KMS-11 (cell line): ENCODE measurements around the gene TAF1B.

ENCODE experiments used
- H2AFZ ChIP-seq: fragments of 200-600 bp; sonication (generic); 2 replicates; pipeline ENCODE4 v1.6.1; 2016; ENCODE audit warnings: antibody characterized with exemption, mixed run types, low read depth
- H3K27ac ChIP-seq: fragments of 200-600 bp; sonication (generic); 2 replicates; pipeline ENCODE4 v1.6.1; 2016; ENCODE audit warnings: mild to moderate bottlenecking, mixed run types
- H3K27me3 ChIP-seq: fragments of 200-600 bp; sonication (generic); 2 replicates; pipeline ENCODE4 v1.6.1; 2017; ENCODE audit warnings: mild to moderate bottlenecking, low read depth, mixed run types, moderate library complexity; ENCODE audit not compliant: insufficient read depth
- H3K36me3 ChIP-seq: fragments of 200-600 bp; sonication (generic); 2 replicates; pipeline ENCODE4 v1.6.1; 2017; ENCODE audit warnings: mild to moderate bottlenecking, mixed run types; ENCODE audit not compliant: insufficient read depth
- H3K4me1 ChIP-seq: fragments of 200-600 bp; sonication (generic); 2 replicates; pipeline ENCODE4 v1.6.1; 2016; ENCODE audit warnings: mild to moderate bottlenecking, low read depth, mixed run types; ENCODE audit not compliant: poor library complexity, severe bottlenecking
- H3K4me2 ChIP-seq: fragments of 200-600 bp; sonication (generic); 2 replicates; pipeline ENCODE4 v1.7.0; 2016; ENCODE audit warnings: mild to moderate bottlenecking, mixed run types
- H3K4me3 ChIP-seq: fragments of 200-600 bp; sonication (generic); IDR thresholded peaks from 2 replicates; pipeline ENCODE4 v1.6.1; 2017; ENCODE audit warnings: low read depth, low read length, mixed read lengths; ENCODE audit not compliant: insufficient read depth
- H3K79me2 ChIP-seq: fragments of 200-600 bp; sonication (generic); 2 replicates; pipeline ENCODE4 v1.6.1; 2016; ENCODE audit warnings: low read depth, mixed run types; ENCODE audit not compliant: insufficient read depth
- H3K9ac ChIP-seq: fragments of 200-600 bp; sonication (generic); 2 replicates; pipeline ENCODE4 v1.6.1; 2016; ENCODE audit warnings: mild to moderate bottlenecking, mixed run types
- H4K20me1 ChIP-seq: fragments of 200-600 bp; sonication (generic); 2 replicates; pipeline ENCODE4 v1.6.1; 2016; ENCODE audit warnings: mild to moderate bottlenecking, mixed run types; ENCODE audit not compliant: insufficient read depth
- TF ChIP-seq, protein P1 (sequence below): fragments of 200-600 bp; sonication (generic); conservative IDR thresholded peaks from 2 replicates; pipeline ENCODE4 v1.6.1; 2017; ENCODE audit warnings: low read depth, mild to moderate bottlenecking, antibody characterized with exemption, low read length, moderate library complexity, mixed read lengths

Gene TAF1B

DNA sequence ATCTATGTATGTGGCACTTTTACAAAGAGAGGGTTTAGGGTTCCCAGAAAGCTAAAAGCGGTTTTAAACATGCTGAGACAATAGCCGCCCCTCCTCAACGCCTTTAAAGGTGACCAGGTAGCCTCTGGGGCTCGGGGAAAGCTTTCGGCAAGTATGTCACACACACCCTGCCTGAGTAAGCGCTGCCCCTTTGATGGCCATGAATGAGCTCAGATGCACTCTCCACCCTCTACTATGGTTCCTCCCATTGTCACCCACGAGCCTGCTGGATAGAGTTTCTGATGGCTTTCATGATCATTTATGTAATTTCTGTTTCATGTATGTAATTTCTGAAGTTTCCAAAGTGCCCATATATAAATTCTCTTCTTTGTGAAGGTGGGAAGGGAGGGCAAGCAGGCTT is 64.1 kb downstream of the TAF1B start:
- Histone ChIP-seq H3K4me2 (no peak overlapping the region), H3K27ac (no peak overlapping the region), H3K27me3 (no peaks in the 10 kb centered on the region), H3K79me2 (no peaks in the 10 kb centered on the region), H3K4me3 (no peak overlapping the region), H3K36me3 (no peaks in the 10 kb centered on the region), H4K20me1 (no peaks in the 10 kb centered on the region), H2AFZ (no peak overlapping the region), H3K4me1 (no peaks in the 10 kb centered on the region), H3K9ac (no peak overlapping the region)
- TF ChIP-seq, protein P1, sequence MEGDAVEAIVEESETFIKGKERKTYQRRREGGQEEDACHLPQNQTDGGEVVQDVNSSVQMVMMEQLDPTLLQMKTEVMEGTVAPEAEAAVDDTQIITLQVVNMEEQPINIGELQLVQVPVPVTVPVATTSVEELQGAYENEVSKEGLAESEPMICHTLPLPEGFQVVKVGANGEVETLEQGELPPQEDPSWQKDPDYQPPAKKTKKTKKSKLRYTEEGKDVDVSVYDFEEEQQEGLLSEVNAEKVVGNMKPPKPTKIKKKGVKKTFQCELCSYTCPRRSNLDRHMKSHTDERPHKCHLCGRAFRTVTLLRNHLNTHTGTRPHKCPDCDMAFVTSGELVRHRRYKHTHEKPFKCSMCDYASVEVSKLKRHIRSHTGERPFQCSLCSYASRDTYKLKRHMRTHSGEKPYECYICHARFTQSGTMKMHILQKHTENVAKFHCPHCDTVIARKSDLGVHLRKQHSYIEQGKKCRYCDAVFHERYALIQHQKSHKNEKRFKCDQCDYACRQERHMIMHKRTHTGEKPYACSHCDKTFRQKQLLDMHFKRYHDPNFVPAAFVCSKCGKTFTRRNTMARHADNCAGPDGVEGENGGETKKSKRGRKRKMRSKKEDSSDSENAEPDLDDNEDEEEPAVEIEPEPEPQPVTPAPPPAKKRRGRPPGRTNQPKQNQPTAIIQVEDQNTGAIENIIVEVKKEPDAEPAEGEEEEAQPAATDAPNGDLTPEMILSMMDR, result no peak

DNA sequence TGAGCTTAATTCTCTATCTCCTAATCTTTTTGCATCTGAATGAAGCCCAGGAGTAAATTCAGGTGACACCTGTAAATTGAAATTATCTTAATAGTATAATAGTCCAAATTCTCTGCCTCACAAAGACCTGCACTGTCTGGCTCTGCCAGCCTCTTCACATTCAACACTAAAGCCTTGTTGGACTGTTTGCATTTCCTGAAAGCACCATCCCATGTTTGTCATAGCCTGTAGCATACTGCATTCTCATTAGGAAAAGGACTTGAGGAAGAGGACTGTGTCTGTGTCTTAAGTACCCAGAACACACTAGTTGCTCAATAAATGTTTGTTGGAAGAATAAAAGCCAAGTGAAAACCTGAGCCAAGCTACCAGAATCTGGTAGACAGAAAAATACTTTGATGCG is 65.4 kb downstream of the TAF1B start:
- Histone ChIP-seq H3K36me3 (no peaks in the 10 kb centered on the region), H3K79me2 (no peaks in the 10 kb centered on the region), H3K4me1 (peaks cover 6% of the 10 kb centered on the region), H2AFZ (no peak overlapping the region), H3K9ac (no peak overlapping the region), H3K27ac (no peak overlapping the region), H3K4me3 (no peak overlapping the region), H4K20me1 (no peaks in the 10 kb centered on the region), H3K27me3 (no peaks in the 10 kb centered on the region), H3K4me2 (no peak overlapping the region)
- TF ChIP-seq, protein P1, result no peak

DNA sequence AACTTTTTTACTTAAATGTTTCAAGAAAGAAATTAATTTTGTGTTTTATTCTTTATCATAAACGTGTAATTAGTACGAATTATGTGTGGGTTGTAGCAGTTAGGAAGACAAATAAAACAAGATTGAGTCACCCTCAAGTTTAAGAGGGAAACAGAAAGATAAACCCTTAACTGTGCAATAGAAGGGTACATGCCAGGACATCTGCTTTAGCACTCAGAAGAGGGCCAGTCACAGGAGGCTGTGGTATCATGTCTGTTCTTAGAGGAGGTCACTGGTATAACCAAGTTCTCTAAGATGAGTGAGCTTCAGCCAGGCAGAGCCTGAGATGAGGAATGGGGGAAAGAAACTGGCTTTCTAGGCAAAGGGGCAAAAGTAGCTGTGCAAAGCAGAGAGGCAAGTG is 65.8 kb downstream of the TAF1B start:
- H3K27me3 ChIP-seq, result no peaks in the 10 kb centered on the region
- no peaks in the 10 kb centered on the region for H3K79me2 ChIP-seq
- peaks cover 10% of the 10 kb centered on the region for H3K4me1 ChIP-seq
- no peak overlapping the region for H2AFZ ChIP-seq
- no peak overlapping the region for H3K4me2 ChIP-seq
- no peaks in the 10 kb centered on the region for H4K20me1 ChIP-seq
- no peak overlapping the region for H3K4me3 ChIP-seq
- H3K36me3 ChIP-seq, result no peaks in the 10 kb centered on the region
- no peak overlapping the region for H3K27ac ChIP-seq
- TF ChIP-seq, protein P1, result no peak
- no peak overlapping the region for H3K9ac ChIP-seq

GRCh38 chr2:9910699-9911098 is 67.4 kb downstream of the TAF1B start:
- no peak overlapping the region for H3K27ac ChIP-seq
- TF ChIP-seq, protein P1, result no peak
- H3K36me3 ChIP-seq, result no peaks in the 10 kb centered on the region
- H3K4me3 ChIP-seq, result no peak overlapping the region
- H3K79me2 ChIP-seq, result no peaks in the 10 kb centered on the region
- H4K20me1 ChIP-seq, result no peaks in the 10 kb centered on the region
- H3K27me3 ChIP-seq, result no peaks in the 10 kb centered on the region
- no peak overlapping the region for H2AFZ ChIP-seq
- peaks cover 26% of the 10 kb centered on the region for H3K4me1 ChIP-seq
- no peak overlapping the region for H3K4me2 ChIP-seq
- H3K9ac ChIP-seq, result no peak overlapping the region
